Activated CD8-positive, alpha-beta memory T cell treated with anti-CD3 and anti-CD28 coated beads, Interleukin-2, amount 10 ng/mL, durations not matched to agents 7 days and 5 days (primary cell): ENCODE results near the gene LANCL3. TPM values are rescaled to one million over a fixed set of nuclear protein-coding genes. Genes with fewer than 3 reads are reported as not detected.
"Not testable (repeated sequence)": the region's sequence is repeated elsewhere in the genome, so short reads cannot be mapped to it uniquely, and the experiment has no call there.

ENCODE experiments used
- ATAC-seq: fragments of 150-1000 bp; cut with Tn5 transposase; one replicate; pipeline ENCODE4 v1.10.0; 2021; ENCODE audit warnings: moderate library complexity
- CTCF ChIA-PET: fragments of 350-600 bp; sonication (Branson Sonifier 250); formaldehyde crosslinking; loops from one replicate; lab custom pipeline; 2021; ENCODE audit warnings: antibody characterized with exemption; lab: Charles Lee
- DNase-seq: peaks from one replicate; pipeline ENCODE4 v3.0.0-alpha.2; 2020
- H3K27ac Mint-ChIP-seq: one replicate; pipeline ENCODE4 v1.8.0; 2021; ENCODE audit warnings: mild to moderate bottlenecking, mixed read lengths
- H3K27me3 Mint-ChIP-seq: one replicate; pipeline ENCODE4 v1.8.0; 2021; ENCODE audit warnings: mixed read lengths
- H3K36me3 Mint-ChIP-seq: one replicate; pipeline ENCODE4 v1.8.0; 2021; ENCODE audit warnings: mild to moderate bottlenecking, mixed read lengths
- H3K4me1 Mint-ChIP-seq: one replicate; pipeline ENCODE4 v1.8.0; 2021; ENCODE audit warnings: mixed read lengths
- H3K4me3 Mint-ChIP-seq: one replicate; pipeline ENCODE4 v1.8.0; 2021; ENCODE audit warnings: mild to moderate bottlenecking, moderate library complexity, mixed read lengths
- H3K9me3 Mint-ChIP-seq: one replicate; pipeline ENCODE4 v1.8.0; 2022; ENCODE audit warnings: low read depth, mixed read lengths
- total RNA-seq, 2 experiments: library from RNA; stranded (reverse); gene quantifications; one replicate each; pipeline ENCODE4 v1.2.3, GENCODE V29; 2021

Gene LANCL3
- total RNA-seq, 2 experiments from 2014 or later, result 0.38 to 0.66 TPM

DNA sequence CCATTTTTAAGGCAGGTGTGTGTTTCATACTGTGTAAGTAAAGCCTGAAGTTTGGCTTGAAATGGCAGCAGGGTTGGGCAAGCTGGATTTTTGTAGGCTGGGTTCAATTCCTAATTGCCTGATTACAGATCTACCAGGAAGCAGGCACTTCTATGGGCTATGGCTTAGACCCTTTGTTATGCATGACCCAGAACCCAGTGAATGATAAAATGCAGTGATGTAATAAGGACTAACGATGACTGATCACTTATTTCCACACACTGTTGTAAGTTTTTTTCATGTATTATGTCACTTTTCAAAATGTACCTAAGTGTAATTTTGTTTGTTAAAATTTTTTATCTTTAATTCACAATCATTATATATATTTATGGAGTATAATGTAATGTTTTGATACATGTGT, 8.6 kb downstream of the LANCL3 start:
- Mint-ChIP-seq H3K27ac (no peak overlapping the region), H3K36me3 (no peaks in the 10 kb centered on the region), H3K27me3 (no peaks in the 10 kb centered on the region), H3K4me1 (no peaks in the 10 kb centered on the region), H3K4me3 (no peak overlapping the region), H3K9me3 (no peaks in the 10 kb centered on the region)
- ATAC-seq (no peak), DNase-seq (no peak)
- CTCF ChIA-PET, result no interaction called here

- ATAC-seq, H3K27ac Mint-ChIP-seq, H3K27me3 Mint-ChIP-seq, H3K4me3 Mint-ChIP-seq, H3K4me1 Mint-ChIP-seq, DNase-seq, CTCF ChIA-PET, H3K36me3 Mint-ChIP-seq, H3K9me3 Mint-ChIP-seq: not testable (repeated sequence)
Measured at GRCh38 chrX:37587337-37587736, 15.9 kb downstream of the LANCL3 start.

- CTCF ChIA-PET, result no interaction called here
- Mint-ChIP-seq H3K4me1 (no peaks in the 10 kb centered on the region), H3K27ac (no peak overlapping the region), H3K4me3 (no peak overlapping the region), H3K27me3 (no peaks in the 10 kb centered on the region), H3K9me3 (no peaks in the 10 kb centered on the region), H3K36me3 (no peaks in the 10 kb centered on the region)
- ATAC-seq (no peak), DNase-seq (no peak)
Measured at GRCh38 chrX:37590047-37590446, 18.6 kb downstream of the LANCL3 start.

DNA sequence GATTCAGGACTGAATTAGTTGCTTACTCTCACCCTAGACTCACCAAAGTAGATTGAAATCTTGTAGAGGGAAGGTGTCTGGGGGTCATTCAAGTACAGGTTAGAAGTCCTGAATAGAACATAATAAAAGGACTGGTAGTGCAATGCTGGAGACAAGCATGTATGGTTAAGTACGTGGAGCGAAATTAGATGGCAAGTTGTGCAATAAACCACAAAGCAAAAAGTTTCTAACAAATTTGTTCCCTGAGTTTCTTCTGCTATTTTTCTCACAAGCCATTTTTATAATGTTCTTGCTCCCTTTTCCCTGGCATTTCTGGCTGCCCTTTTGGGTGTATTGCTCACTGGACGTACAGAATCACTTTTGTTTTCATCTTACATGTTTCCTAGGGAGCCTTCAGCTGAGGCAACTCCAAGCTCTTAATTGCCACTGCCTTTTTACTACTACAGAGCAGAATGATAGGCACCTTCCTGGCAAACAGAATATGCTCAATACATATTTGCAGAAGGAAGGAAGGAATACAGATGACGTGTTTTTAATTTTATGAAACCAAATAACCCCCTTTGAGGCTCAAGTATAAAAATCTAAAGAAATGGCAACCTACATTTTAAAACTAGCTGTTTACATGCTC, 23.4 kb downstream of the LANCL3 start:
- no peaks in the 10 kb centered on the region for H3K27me3 Mint-ChIP-seq
- no peaks in the 10 kb centered on the region for H3K9me3 Mint-ChIP-seq
- no peak overlapping the region for H3K4me3 Mint-ChIP-seq
- no peak for ATAC-seq
- peaks cover 3% of the 10 kb centered on the region for H3K4me1 Mint-ChIP-seq
- CTCF ChIA-PET, result no interaction called here
- no peak for DNase-seq
- H3K36me3 Mint-ChIP-seq, result no peaks in the 10 kb centered on the region
- no peak overlapping the region for H3K27ac Mint-ChIP-seq

GRCh38 chrX:37599729-37600128, 28.3 kb downstream of the LANCL3 start:
- ATAC-seq, result no peak
- no peaks in the 10 kb centered on the region for H3K27me3 Mint-ChIP-seq

GRCh38 chrX:37603938-37604409, 32.5 kb downstream of the LANCL3 start:
- H3K27ac Mint-ChIP-seq, result no peak overlapping the region
- peaks cover 9% of the 10 kb centered on the region for H3K4me1 Mint-ChIP-seq
- DNase-seq (no peak), ATAC-seq (no peak)
- peaks cover 2% of the 10 kb centered on the region for H3K36me3 Mint-ChIP-seq
- CTCF ChIA-PET, result no interaction called here
- no peak overlapping the region for H3K4me3 Mint-ChIP-seq
- no peaks in the 10 kb centered on the region for H3K9me3 Mint-ChIP-seq
- H3K27me3 Mint-ChIP-seq, result no peaks in the 10 kb centered on the region

More at GRCh38 chrX:37599729-37600128, 28.3 kb downstream of the LANCL3 start:
- no peak for DNase-seq
- H3K9me3 Mint-ChIP-seq, result no peaks in the 10 kb centered on the region
- CTCF ChIA-PET, result no interaction called here
- no peak overlapping the region for H3K27ac Mint-ChIP-seq
- peaks cover 9% of the 10 kb centered on the region for H3K4me1 Mint-ChIP-seq
- H3K4me3 Mint-ChIP-seq, result no peak overlapping the region
- H3K36me3 Mint-ChIP-seq, result peaks cover 2% of the 10 kb centered on the region

GRCh38 chrX:37607243-37607642, 35.8 kb downstream of the LANCL3 start:
- H3K4me1 Mint-ChIP-seq, result peaks cover 6% of the 10 kb centered on the region
- no peaks in the 10 kb centered on the region for H3K36me3 Mint-ChIP-seq

GRCh38 chrX:37608156-37608555, 36.7 kb downstream of the LANCL3 start:
- Mint-ChIP-seq H3K27me3 (no peaks in the 10 kb centered on the region), H3K4me3 (no peak overlapping the region), H3K9me3 (no peaks in the 10 kb centered on the region), H3K27ac (no peak overlapping the region), H3K4me1 (peaks cover 6% of the 10 kb centered on the region), H3K36me3 (no peaks in the 10 kb centered on the region)
- CTCF ChIA-PET, result no interaction called here
- DNase-seq (no peak), ATAC-seq (no peak)

More at GRCh38 chrX:37607243-37607642, 35.8 kb downstream of the LANCL3 start:
- CTCF ChIA-PET, result no interaction called here
- H3K4me3 Mint-ChIP-seq, result no peak overlapping the region
- ATAC-seq (no peak), DNase-seq (no peak)
- no peak overlapping the region for H3K27ac Mint-ChIP-seq
- no peaks in the 10 kb centered on the region for H3K9me3 Mint-ChIP-seq
- H3K27me3 Mint-ChIP-seq, result no peaks in the 10 kb centered on the region

DNA sequence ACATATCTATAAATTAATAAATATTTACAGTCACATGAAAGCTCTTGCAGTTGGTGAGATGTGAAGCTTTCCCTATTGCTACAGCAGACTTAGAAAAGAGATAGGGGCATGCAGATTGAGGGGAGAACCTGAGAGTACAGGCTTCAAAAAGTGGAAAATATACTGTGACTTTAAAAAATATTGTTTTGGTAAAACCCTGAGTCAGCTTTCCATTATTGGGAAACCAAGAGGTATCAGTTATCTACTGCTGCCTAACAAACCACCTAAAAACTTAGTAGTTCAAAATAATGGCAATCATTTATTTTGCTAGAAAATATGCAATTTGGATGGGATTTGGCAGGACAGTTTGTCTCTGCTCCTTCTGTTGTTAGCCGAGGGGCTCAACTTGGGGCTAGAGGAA, 38.3 kb downstream of the LANCL3 start:
- ATAC-seq (no peak), DNase-seq (no peak)
- no peak overlapping the region for H3K4me3 Mint-ChIP-seq
- H3K36me3 Mint-ChIP-seq, result no peaks in the 10 kb centered on the region
- H3K9me3 Mint-ChIP-seq, result no peaks in the 10 kb centered on the region
- H3K4me1 Mint-ChIP-seq, result no peaks in the 10 kb centered on the region
- CTCF ChIA-PET, result interaction anchor here (1.0 kb wide), 1 partner anchor 13 kb away, joined by 3 read pairs; no protein-coding TSS in a partner anchor
- H3K27me3 Mint-ChIP-seq, result no peaks in the 10 kb centered on the region
- no peak overlapping the region for H3K27ac Mint-ChIP-seq

GRCh38 chrX:37613933-37614332, 42.5 kb downstream of the LANCL3 start:
- CTCF ChIA-PET, result no interaction called here
- Mint-ChIP-seq H3K4me3 (no peak overlapping the region), H3K9me3 (no peaks in the 10 kb centered on the region), H3K27me3 (no peaks in the 10 kb centered on the region), H3K4me1 (no peaks in the 10 kb centered on the region), H3K27ac (no peak overlapping the region), H3K36me3 (no peaks in the 10 kb centered on the region)
- DNase-seq (no peak), ATAC-seq (no peak)

DNA sequence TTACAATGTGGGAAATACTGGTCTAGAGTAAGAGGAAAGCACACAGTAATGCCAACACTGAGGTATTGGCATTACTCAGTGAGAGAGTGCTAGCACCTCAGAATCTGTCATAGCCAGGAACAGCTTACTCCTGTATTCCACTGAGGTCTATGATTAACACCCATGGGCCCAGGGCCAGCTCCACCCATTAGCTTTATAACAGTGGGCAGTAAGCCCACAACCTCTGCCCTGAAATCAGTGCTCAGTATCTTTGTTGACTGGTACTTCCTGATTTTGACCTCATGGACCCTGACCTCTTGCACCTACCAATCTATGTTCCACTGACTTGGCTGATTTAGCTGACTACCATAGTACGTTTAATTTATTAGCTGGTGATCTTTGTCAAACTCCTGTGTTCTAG, 56.1 kb downstream of the LANCL3 start:
- H3K36me3 Mint-ChIP-seq, result no peaks in the 10 kb centered on the region
- H3K4me1 Mint-ChIP-seq, result no peaks in the 10 kb centered on the region
- ATAC-seq (no peak), DNase-seq (no peak)
- H3K4me3 Mint-ChIP-seq, result no peak overlapping the region
- no peaks in the 10 kb centered on the region for H3K27me3 Mint-ChIP-seq
- CTCF ChIA-PET, result no interaction called here
- no peaks in the 10 kb centered on the region for H3K9me3 Mint-ChIP-seq
- no peak overlapping the region for H3K27ac Mint-ChIP-seq

GRCh38 chrX:37638047-37638446, 66.6 kb downstream of the LANCL3 start:
- no peaks in the 10 kb centered on the region for H3K27me3 Mint-ChIP-seq
- no peak for DNase-seq
- no peaks in the 10 kb centered on the region for H3K9me3 Mint-ChIP-seq
- no peak overlapping the region for H3K27ac Mint-ChIP-seq
- no peak overlapping the region for H3K4me3 Mint-ChIP-seq
- CTCF ChIA-PET, result no interaction called here
- no peaks in the 10 kb centered on the region for H3K36me3 Mint-ChIP-seq
- no peak for ATAC-seq
- H3K4me1 Mint-ChIP-seq, result no peaks in the 10 kb centered on the region

DNA sequence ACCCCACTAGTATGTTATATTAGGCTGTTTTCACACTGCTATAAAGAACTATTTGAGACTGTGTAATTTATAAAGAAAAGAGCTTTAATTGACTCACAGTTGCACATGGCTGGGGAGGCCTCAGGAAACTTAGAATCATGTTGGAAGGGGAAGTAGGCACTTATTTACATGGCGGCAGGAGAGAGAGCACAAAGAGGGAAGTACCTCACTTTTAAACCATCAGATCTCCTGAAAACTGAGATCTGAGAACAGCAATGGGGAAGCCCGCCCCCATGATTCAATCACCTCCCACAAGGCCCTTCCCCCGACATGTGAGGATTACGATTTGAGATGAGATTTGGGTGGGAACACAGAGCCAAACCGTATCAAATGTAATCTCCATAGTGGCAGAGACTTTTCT, 68.7 kb downstream of the LANCL3 start:
- ATAC-seq, result no peak
- CTCF ChIA-PET, result no interaction called here
- no peak for DNase-seq
- H3K27ac Mint-ChIP-seq, result no peak overlapping the region
- H3K9me3 Mint-ChIP-seq, result no peaks in the 10 kb centered on the region
- H3K36me3 Mint-ChIP-seq, result no peaks in the 10 kb centered on the region
- no peaks in the 10 kb centered on the region for H3K27me3 Mint-ChIP-seq
- H3K4me3 Mint-ChIP-seq, result no peak overlapping the region
- H3K4me1 Mint-ChIP-seq, result no peaks in the 10 kb centered on the region

DNA sequence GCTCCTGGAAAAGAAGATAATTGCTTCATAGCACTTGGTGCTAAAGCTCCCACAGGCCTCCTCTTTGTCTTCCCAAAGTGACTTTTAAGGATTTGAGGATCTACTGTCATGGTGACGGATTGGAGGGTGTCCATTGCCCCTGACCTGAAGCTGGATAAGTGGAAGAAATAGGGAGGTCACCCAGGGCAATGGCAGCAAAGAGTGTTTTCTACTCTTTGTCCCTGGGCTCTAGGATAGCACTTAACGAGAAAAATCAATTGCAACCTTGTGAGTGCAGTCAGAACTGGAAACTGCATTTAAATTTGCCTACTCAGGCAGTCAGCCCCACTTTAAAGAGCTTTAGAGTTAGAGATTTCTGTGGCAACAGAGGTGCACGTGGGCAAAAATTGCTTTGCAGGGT, 70.4 kb downstream of the LANCL3 start:
- Mint-ChIP-seq H3K4me1 (no peaks in the 10 kb centered on the region), H3K4me3 (no peak overlapping the region), H3K27ac (no peak overlapping the region), H3K9me3 (no peaks in the 10 kb centered on the region), H3K36me3 (no peaks in the 10 kb centered on the region), H3K27me3 (no peaks in the 10 kb centered on the region)
- CTCF ChIA-PET, result no interaction called here
- DNase-seq, result no peak
- no peak for ATAC-seq
